ENCODE results near the gene MAP3K4. TPM values are rescaled to one million over a fixed set of nuclear protein-coding genes. Genes with fewer than 3 reads are reported as not detected.

Gene MAP3K4
- total RNA-seq, 1 experiment from 2014 or later = 54.3 TPM

GRCh38 chr6:161117308-161117707 lies 125.7 kb downstream of the MAP3K4 start:
- H3K4me3 Mint-ChIP-seq = no peak overlapping the region

More at GRCh38 chr6:161117308-161117707, 125.7 kb downstream of the MAP3K4 start:
- Histone ChIP-seq H3K4me1 (ENCODE audit: insufficient read depth, low read length) (no peaks in the 10 kb centered on the region), H3T11ph (ENCODE audit: low read length) (no peak overlapping the region), H3K9ac (ENCODE audit: extremely low read depth, insufficient read length, low read length) (no peak overlapping the region), H3K56ac (ENCODE audit: insufficient read length, low read depth, low read length) (no peak overlapping the region), H2BK5ac (ENCODE audit: insufficient read length, low read length) (no peak overlapping the region), H2AK5ac (ENCODE audit: insufficient read length, low read length) (no peak overlapping the region), H4K91ac (ENCODE audit: insufficient read length, low read depth, low read length) (no peak overlapping the region), H3K23me2 (ENCODE audit: insufficient read length, low read depth, low read length, poor library complexity, severe bottlenecking) (no peaks in the 10 kb centered on the region), H2BK20ac (ENCODE audit: low read depth, low read length, poor library complexity, severe bottlenecking) (no peak overlapping the region), H3K4me2 (ENCODE audit: insufficient read depth, insufficient read length, low read length) (no peak overlapping the region), H2BK12ac (ENCODE audit: insufficient read length, low read depth, low read length) (no peak overlapping the region), H3K9me3 (ENCODE audit: control insufficient read depth, low read depth, low read length) (no peaks in the 10 kb centered on the region), H2AFZ (ENCODE audit: low read length) (no peak overlapping the region), H3K18ac (ENCODE audit: insufficient read length, low read depth, low read length) (no peak overlapping the region), H4K8ac (replicated peaks; ENCODE audit: insufficient read length, low read depth, low read length) (no peak overlapping the region), H3K79me2 (ENCODE audit: insufficient read depth, low read length) (no peaks in the 10 kb centered on the region), H3K27ac (ENCODE audit: insufficient read length, low read depth, low read length) (no peak overlapping the region), H4K5ac (ENCODE audit: insufficient read length, low read depth, low read length) (no peak overlapping the region), H3K14ac (ENCODE audit: insufficient read depth, low read length) (no peak overlapping the region), H3K4ac (ENCODE audit: low read depth, low read length) (no peak overlapping the region), H2BK120ac (ENCODE audit: low read depth, low read length, poor library complexity, severe bottlenecking) (no peak overlapping the region), H4K20me1 (ENCODE audit: control insufficient read depth, insufficient read depth, insufficient read length) (no peaks in the 10 kb centered on the region), H2BK15ac (ENCODE audit: low read depth, low read length) (no peak overlapping the region), H3K79me1 (ENCODE audit: insufficient read depth, low read depth, low read length, poor library complexity, severe bottlenecking) (no peaks in the 10 kb centered on the region), H3K23ac (ENCODE audit: insufficient read length, low read depth, low read length) (no peak overlapping the region), H3K27me3 (ENCODE audit: insufficient read depth, low read length) (no peaks in the 10 kb centered on the region)
- WGBS (ENCODE audit: extremely low coverage, insufficient read length, low lambda C conversion rate) = no CpG with 5 or more reads among the region's 7 CpGs
- no peak for TF ChIP-seq CTCF (conservative IDR thresholded peaks at IDR 0.05)
- H3K36me3 Mint-ChIP-seq (ENCODE audit: insufficient read depth in 1 of 3, low read depth in 3 of 3) = peaks cover 59 to 90% (median 85%) of the 10 kb centered on the region in 3 experiments
- H3K27ac Mint-ChIP-seq = no peak overlapping the region
- peaks cover 14 to 24% of the 10 kb centered on the region in 2 experiments for H3K9me3 Mint-ChIP-seq
- no peaks in the 10 kb centered on the region for H3K4me1 Mint-ChIP-seq
- no peaks in the 10 kb centered on the region for H3K27me3 Mint-ChIP-seq (ENCODE audit: low read depth)
- no peak for DNase-seq
